GM23338 (cell line): Measurements from ENCODE around the gene LTBP4.

ENCODE experiments used
- CREB1 ChIP-seq: fragments of 250-450 bp; sonication (Bioruptor Pico); IDR thresholded peaks from 2 replicates; pipeline ENCODE4 v1.5.0; 2020; ENCODE audit warnings: low read depth, mild to moderate bottlenecking, moderate library complexity
- CTCF ChIP-seq, 2 experiments: fragments of 200-600 bp in 1 of 2; sonication (generic) in 1 of 2; conservative IDR thresholded peaks; 2 replicates each; pipeline versions ENCODE4 v1.5.1 to v1.6.1; 2016 to 2017; ENCODE audit warnings: antibody characterized with exemption in 2 of 2, low read depth in 2 of 2, mild to moderate bottlenecking in 2 of 2, moderate library complexity in 1 of 2
- EZH2 ChIP-seq: fragments of 200-600 bp; sonication (generic); IDR thresholded peaks from one replicate; pipeline ENCODE4 v1.8.0; 2017; ENCODE audit warnings: antibody characterized with exemption, mild to moderate bottlenecking, low read depth; ENCODE audit not compliant: unreplicated experiment
- EZH2phosphoT487 ChIP-seq: fragments of 200-600 bp; sonication (generic); IDR thresholded peaks from one replicate; pipeline ENCODE4 v1.8.1; 2018; ENCODE audit warnings: antibody characterized with exemption; ENCODE audit not compliant: unreplicated experiment
- JUNB ChIP-seq: IDR thresholded peaks from one replicate; pipeline ENCODE4 v1.6.1; 2016; ENCODE audit warnings: antibody characterized with exemption; ENCODE audit not compliant: unreplicated experiment
- NANOG ChIP-seq: IDR thresholded peaks from 2 replicates; pipeline ENCODE4 v1.6.1; 2016; ENCODE audit warnings: antibody characterized with exemption, borderline replicate concordance
- POLR2AphosphoS5 ChIP-seq: IDR thresholded peaks from 2 replicates; pipeline ENCODE4 v1.6.1; 2016; ENCODE audit warnings: antibody characterized with exemption, low read depth
- STAT1 ChIP-seq: IDR thresholded peaks from one replicate; pipeline ENCODE4 v1.6.1; 2016; ENCODE audit warnings: antibody characterized with exemption; ENCODE audit not compliant: unreplicated experiment
- ZNF331 ChIP-seq: fragments of 250-450 bp; sonication (Bioruptor Pico); IDR thresholded peaks from 2 replicates; pipeline ENCODE4 v1.5.0; 2020; ENCODE audit warnings: low read depth, mild to moderate bottlenecking, moderate library complexity
- TF ChIP-seq, protein P1 (sequence below): IDR thresholded peaks from one replicate; pipeline ENCODE4 v1.6.1; 2018; ENCODE audit warnings: antibody characterized with exemption; ENCODE audit not compliant: unreplicated experiment
- TF ChIP-seq, protein P2 (sequence below): IDR thresholded peaks from 2 replicates; pipeline ENCODE4 v1.6.1; 2016; ENCODE audit warnings: antibody characterized with exemption

DNA sequence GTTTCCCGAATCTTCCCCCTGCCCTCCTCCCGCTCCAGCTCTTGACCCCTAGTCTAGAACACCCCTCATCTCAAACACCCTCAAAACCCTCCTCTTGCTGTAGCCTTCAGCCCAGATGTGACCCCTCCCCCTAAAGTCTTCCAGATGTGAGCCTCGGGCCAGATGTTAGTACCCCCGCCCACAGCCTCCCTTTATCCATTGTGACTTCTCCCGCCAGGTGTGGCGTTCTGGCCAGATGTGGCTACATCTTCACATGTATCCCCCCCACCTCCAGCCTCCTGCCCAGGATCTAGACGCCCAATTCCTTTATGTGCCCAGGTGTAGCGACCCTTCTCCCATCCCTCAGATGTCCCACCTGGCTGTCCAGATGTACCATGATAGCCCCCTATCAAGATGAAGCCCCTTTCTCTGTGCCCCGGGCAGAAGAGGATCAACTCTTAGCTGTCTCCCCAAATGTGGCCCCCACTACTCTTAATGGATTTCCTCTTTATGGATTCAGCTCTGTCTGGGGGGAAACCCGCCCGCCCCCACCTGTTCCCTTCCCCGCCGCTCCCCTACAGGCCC is 517 bp upstream of the LTBP4 start:
- TF ChIP-seq CTCF (conservative IDR thresholded peaks at IDR 0.05; ENCODE audit: low read depth in 2 of 2) (no peak; a peak in 1 of 4 replicates), EZH2phosphoT487 (no peak), POLR2AphosphoS5 (no peak), NANOG (no peak), EZH2 (peak; percentile 56), CREB1 (CRISPR knock-in tag) (no peak), JUNB (no peak), STAT1 (no peak), ZNF331 (CRISPR knock-in tag) (no peak)
- TF ChIP-seq, protein P1, sequence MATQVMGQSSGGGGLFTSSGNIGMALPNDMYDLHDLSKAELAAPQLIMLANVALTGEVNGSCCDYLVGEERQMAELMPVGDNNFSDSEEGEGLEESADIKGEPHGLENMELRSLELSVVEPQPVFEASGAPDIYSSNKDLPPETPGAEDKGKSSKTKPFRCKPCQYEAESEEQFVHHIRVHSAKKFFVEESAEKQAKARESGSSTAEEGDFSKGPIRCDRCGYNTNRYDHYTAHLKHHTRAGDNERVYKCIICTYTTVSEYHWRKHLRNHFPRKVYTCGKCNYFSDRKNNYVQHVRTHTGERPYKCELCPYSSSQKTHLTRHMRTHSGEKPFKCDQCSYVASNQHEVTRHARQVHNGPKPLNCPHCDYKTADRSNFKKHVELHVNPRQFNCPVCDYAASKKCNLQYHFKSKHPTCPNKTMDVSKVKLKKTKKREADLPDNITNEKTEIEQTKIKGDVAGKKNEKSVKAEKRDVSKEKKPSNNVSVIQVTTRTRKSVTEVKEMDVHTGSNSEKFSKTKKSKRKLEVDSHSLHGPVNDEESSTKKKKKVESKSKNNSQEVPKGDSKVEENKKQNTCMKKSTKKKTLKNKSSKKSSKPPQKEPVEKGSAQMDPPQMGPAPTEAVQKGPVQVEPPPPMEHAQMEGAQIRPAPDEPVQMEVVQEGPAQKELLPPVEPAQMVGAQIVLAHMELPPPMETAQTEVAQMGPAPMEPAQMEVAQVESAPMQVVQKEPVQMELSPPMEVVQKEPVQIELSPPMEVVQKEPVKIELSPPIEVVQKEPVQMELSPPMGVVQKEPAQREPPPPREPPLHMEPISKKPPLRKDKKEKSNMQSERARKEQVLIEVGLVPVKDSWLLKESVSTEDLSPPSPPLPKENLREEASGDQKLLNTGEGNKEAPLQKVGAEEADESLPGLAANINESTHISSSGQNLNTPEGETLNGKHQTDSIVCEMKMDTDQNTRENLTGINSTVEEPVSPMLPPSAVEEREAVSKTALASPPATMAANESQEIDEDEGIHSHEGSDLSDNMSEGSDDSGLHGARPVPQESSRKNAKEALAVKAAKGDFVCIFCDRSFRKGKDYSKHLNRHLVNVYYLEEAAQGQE, result no peak
- TF ChIP-seq, protein P2, sequence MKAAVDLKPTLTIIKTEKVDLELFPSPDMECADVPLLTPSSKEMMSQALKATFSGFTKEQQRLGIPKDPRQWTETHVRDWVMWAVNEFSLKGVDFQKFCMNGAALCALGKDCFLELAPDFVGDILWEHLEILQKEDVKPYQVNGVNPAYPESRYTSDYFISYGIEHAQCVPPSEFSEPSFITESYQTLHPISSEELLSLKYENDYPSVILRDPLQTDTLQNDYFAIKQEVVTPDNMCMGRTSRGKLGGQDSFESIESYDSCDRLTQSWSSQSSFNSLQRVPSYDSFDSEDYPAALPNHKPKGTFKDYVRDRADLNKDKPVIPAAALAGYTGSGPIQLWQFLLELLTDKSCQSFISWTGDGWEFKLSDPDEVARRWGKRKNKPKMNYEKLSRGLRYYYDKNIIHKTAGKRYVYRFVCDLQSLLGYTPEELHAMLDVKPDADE, result no peak
